GM21447 (cell line): ENCODE data around the gene MAPT.

Experiments used
- ATAC-seq: cut with Tn5 transposase; IDR thresholded peaks from one replicate; pipeline ENCODE4 v1.9.1; 2021; ENCODE audit not compliant: unreplicated experiment

The MAPT gene

DNA sequence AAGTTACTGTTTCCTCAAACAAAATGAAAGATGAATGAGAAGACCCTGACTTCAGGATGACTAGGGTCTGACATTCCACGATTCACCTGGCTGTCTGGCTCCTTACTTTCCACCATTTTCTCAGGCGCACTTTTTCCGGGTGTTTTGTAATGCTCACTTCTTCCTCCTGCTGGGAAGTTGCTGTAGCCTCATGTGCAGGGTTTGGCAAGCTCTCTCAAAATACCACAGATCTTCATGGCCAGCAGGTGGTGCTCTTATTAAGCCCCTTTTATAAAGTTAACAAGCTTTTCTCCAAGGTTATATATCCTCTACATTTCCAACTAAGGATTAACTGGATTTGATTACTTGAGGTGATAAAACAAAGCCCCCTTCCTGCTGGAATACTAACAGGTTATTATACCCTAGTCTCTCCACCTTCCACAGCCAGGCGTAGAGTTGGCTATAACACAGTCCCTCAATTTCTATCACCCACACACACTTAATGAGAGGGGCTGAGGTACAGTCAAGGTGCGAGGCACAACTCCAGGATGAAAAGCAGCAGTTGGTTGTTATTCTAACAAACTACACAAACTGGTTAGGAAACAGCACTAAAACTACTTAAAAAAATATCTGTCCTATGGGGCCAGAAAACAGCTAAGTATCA, 150.1 kb downstream of the MAPT start:
- ATAC-seq, result no peak

DNA sequence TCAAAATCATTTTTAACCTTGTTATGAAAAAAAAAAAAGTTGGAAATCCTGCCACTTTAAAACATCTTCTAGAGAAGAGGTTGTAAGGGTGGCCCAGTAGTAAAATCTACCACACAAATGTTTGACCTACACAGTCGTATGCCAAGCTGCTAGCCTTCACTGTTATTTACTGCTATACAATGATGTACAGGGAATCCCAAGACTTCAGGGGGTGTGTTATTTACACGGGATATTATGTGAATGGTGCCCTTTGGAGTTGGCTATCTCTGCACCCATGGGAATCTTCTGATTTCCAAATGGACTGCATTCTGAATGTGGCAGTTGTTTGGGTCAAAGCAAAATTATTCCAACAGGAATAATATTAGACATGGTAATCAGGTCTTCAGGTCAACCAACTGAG, 150.6 kb downstream of the MAPT start:
- no peak for ATAC-seq

DNA sequence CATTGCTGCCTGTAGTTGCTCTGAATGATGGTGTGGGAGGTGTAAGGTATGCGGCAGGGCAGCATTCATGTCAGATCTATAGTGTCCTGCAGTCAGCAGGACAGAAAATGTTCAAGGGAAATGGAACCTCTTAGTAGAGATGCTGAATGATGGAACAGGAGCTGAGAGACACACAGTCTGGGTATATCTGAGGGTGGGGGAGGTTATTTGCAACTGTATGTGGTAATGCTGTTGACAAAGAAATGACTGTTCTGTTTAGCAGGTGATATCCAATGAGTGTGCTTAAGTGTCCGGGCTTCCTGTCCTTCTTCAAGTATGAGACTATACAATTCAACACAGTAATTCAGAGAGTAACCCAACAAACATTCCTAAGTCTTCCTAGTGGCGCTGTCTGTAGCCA, 151.3 kb downstream of the MAPT start:
- ATAC-seq, result no peak

DNA sequence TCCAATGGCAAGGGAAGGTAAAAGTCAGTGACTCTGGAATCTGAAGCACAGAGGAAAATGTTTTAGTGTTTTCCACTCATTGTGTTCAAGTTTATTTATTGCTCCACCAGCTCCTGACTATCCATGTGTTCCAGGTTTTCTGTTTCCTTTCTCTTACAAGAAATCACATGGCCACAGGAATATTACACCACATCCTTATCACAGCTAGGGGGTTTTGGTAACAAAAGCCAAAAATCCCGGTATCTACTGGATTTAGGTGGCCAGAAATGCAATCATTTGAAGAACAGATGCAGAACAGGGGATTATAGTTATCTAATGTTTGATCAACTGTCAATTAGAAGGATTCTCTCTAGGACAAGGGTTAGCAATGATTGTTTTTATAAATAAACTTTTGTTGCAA, 152.6 kb downstream of the MAPT start:
- ATAC-seq, result no peak

DNA sequence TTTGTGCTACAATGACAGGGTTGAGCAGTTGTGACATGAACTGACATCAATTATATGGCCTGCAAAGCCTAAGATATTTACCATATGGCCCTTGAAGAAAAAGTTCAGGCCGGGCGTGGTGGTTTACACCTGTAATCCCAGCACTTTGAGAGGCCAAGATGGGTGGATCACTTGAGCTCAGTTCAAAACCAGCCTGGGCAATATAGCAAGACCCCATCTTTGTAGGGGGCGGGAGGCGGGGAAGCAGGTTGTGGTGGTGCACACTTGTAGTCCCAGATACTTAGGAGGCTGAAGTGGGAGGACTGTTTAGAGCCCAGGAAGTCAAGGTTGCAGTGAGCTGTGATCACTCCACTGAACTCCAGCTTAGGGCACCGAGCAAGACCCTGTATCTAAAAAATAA, 153.0 kb downstream of the MAPT start:
- no peak for ATAC-seq

DNA sequence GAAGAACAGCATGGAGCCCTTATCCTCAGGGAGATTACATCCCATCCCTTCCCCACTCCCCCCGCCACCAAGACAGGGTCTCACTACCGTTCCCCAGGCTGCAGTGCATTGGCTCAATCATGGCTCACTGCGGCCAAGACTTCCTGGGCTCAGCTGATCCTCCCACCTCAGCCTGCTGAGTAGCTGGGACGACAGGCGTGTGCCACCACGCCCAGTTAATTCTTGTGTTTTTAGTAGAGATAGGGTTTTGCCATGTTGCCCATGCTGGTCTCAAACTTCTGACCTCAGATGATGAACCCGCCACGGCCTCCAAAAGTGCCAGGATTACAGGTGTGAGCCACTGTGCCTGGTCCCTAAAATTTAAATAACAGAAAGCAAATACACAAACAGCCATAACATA, 153.5 kb downstream of the MAPT start:
- ATAC-seq, result no peak

DNA sequence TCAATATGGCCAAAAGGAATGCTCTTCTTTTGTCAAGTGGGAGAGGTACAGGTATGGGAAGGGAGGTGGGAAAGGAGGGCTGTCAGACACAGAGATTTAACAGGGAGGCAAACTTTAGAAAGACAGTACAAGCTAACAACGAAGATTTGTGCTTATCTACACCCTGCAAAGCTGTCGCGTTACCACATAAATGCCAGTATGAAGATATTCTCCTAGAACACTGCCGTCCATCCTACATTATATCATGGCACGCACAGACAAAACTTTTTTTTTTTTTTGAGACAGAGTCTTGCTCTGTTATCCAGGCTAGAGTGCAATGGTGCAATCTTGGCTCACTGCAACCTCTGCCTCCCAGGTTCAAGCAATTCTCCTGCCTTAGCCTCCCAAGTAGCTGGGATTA, 155.3 kb downstream of the MAPT start:
- no peak for ATAC-seq

DNA sequence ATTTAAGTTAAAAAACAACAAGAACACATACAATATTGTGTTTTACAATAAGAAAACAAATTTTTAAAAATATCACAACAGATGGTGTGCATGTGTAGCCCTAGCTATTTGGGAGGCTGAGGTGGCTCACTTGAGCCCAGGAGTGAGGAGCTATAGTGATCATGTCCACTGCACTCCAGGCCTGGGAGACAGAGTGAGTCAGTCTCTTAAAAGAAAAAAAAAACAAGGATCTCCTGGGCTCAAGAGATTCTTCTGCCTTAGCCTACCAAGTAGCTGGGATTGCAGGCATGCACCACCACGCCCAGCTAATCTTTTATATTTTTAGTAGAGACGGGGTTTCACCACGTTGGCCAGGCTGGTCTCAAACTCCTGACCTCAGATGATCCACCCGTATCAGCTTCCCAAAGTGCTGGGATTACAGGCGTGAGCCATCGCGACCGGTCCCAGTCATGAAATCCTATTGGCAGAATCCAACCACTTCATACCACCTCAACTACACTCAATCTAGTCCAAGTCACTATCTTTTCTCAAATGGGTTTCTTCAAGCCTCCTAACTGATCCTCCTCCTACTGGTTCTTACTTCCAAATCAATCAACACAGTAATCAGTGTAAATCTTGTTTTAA, 159.7 kb downstream of the MAPT start:
- no peak for ATAC-seq

DNA sequence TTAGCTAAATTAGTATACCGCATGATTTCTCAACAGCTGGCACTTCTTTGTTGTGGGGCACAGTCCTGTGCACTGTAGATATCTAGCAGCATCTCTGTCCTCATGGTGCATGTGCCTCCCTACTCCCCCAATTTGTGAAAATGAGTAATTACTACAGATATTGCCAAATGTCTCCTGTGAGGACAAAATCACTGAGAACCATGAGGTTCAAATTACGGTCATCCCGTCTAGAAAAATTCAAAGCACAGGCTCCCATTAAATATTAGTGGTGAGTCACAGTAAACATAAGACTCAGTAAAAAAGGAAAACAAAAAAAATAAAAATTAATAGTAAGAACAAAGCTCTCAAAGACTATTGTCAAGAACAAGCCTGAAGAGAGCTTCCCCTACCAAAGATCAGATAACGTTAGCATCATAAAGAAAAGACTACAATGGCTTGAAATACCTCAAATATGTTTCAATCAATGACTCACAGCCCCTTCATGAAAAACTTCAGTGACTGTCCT, 162.5 kb downstream of the MAPT start:
- ATAC-seq, result no peak

DNA sequence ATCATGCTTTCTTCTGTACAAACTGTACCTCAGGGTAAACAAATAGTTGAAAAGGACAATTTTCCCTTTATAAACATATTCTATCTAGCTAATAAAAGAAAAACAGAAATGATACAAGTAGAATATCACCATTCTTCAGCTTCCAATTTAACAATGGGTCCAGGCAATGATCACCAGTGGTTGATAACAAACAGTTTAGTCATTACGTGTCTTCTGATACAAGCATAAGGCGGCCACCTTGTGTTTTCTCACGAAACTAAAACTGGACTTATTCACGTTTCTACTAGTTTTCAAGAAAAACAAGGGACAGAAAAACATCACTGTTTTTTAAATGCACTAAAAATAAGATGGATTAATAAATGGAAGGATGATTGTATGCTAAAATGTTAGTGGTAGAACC, 163.0 kb downstream of the MAPT start:
- no peak for ATAC-seq

DNA sequence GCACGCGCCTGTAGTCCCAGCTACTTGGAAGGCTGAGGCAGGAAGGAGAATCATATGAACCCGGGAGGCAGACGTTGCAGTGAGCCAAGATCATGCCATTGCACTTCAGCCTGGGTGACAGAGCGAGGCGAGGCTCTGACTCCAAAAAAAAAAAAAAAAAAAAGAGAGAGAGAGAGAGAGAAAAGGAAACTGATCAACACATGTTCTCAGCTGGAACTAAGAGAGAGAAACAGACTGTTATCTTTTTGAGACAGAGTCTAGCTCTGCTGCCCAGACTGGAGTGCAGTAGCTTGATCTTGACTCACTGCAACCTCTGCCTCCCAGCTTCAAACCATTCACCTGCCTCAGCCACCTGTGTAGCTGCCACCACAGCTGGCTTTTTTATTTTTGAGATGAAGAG, 165.1 kb downstream of the MAPT start:
- no peak for ATAC-seq

DNA sequence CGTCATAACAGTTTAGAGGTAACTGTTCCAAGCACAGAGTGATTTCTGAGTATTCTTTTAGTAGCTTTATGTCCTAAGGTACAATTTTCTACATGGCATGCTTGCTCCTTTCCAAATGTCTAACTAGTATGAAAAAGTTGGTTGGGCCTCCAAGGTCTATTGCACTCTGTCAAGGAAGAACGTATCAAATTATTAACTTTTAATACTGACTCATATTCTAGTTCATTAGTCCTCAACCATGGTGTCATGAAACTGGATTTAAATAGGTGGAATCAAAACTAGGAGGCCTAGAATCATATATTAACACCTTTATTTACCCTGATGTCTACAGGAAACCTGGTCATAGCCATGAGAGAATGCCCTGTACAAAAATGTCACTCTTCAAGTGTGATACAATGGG, 166.1 kb downstream of the MAPT start:
- no peak for ATAC-seq

DNA sequence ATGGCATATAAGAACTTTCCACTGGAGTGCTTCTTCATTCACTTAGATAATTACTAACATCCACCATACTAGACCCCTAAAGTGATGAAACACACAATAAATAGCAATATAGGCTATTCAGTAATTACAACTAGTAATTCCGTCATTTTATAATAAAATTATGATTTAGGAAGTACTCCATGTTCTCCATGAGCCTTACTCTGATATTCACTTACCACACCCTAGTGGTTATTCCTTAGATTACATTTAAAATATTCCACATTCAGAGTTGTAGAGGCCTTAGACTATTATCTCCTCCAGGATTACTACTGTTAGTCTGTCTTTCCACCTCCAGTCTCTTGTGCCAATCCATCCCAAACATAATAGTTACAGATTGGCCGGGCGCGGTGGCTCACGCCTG, 167.1 kb downstream of the MAPT start:
- no peak for ATAC-seq

DNA sequence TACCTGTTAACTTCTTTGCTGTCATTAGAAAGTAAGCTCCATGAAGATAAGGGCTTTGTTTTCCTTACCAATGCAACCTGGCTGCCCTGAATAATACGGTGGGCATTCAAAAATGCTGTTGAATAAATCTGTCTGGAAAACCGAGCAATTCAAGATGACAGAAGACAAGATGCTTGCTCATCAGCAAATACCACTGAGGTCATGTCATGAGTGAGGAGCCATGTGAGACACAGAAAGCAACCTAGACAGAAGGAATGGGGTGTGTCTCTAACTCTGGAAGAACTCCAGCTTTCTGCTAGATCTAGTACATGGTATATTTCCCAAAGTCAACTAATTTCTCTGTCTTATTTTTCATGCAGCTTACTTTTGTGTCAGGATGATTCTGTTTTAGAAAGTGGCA, 168.9 kb downstream of the MAPT start:
- no peak for ATAC-seq

DNA sequence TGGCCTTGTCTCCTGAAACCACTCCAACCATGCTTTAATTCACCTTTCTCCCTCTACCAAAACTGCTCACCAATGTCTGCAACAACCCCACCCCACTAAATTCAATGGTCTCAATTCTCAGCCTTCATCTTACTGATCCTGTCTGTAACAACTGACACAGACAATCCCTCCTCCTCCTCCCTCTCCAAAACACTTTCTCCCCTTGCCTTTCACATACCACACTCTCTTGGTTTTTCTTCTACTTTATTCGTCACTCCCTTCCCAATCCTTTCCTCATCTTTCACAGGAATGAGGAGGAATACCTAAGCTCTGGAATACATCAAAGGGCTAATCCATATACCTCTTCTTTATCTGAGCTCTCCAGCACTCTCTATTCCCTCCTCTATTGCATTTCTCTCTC, 170.1 kb downstream of the MAPT start:
- no peak for ATAC-seq

DNA sequence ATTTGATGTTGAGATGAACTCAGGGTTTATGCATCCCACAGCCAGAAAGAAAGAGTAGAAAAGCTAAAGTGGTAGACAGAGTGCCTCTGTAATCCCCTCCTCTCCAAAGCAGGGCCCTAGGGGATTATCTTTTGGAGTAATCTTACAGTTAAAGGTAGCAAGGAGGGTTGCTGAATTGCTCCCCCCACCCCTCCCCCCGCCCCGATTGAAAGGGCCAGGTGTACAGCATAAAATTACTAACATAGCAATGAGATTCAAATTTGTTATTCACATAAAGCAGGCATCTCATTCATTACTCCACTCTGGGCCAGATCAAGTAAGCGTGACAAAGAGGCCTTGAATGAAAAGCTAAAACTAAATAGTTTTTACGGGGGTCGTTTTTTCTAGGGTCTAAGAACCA, 177.4 kb downstream of the MAPT start:
- ATAC-seq, result no peak

DNA sequence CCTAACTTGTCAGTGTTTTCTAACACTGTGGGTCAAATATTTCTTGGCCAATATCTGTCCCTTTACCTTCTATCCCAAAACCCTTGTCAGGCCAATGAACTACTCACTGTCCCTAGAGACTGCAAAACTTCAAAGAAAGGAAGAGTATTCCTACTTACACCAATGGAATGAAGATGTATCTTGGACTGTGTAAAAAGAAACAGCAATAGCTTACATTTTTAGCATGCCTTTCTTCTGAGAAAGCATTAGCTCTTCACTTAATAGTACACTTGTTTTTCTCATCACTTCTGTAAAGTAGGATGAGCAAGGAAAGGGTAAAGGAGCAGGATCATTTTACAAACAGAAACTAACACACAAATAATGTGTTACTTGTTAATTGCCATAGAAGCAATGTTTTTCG, 178.6 kb downstream of the MAPT start:
- ATAC-seq, result no peak

DNA sequence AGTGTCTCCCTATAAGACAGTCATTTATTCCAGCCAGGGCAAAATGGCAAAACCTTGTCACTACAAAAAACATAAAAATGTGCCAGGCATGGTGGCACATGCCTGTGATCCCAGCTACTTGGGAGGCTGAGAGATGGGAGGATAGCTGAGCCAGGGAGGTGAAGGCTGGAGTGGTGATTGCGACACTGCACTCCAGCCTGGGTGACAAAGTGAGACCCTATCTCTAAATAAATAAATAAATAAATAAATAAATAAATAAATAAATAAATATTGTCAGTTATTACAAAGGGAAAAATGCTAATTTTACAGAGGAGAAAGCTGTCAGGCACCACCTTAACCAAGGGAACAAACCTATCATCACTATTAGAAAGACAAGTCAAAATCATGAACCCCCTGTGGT, 180.2 kb downstream of the MAPT start:
- ATAC-seq, result no peak
